ENCODE measurements around the gene DDX47.
"Not testable (repeated sequence)": the region's sequence is repeated elsewhere in the genome, so short reads cannot be mapped to it uniquely, and the experiment has no call there.

DDX47 gene

GRCh38 chr12:12800406-12801180, 12.6 kb upstream of the DDX47 start:
- no peak for DNase-seq (ENCODE audit: extremely low spot score)
- ChIA-PET CTCF (interaction anchor here (1.0 to 7.1 kb wide), 3 partner anchors 12 to 13 kb away, joined by 3 to 70 read pairs (median 5); partner anchors contain the start of gene DDX47), POLR2A (interaction anchor here (0.7 kb wide), 1 partner anchor 91 kb away, joined by 3 read pairs; the partner anchor contains the start of gene GPRC5A)

DNA sequence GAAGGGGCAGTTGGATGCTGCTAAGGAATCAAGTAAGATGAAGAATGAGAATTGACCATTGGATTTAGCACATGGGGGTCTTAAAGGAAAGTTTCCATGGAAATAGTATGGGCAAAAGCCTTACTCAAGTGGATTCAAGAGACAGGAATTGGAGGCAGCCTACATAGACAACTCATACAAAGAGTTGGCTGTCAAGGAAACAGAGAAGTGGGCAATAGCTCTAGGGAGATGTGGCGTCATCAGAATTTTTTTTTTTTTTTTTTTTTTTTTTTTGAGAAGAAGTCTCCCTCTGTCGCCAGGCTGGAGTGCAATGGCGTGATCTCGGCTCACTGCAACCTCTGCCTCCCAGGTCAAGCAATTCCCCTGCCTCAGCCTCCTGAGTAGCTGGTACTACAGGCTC, 11.5 kb upstream of the DDX47 start:
- POLR2A ChIA-PET; DNase-seq (ENCODE audit: extremely low spot score): not testable (repeated sequence)
- CTCF ChIA-PET: interaction anchor here (1.0 to 7.1 kb wide), 4 partner anchors 9 to 13 kb away, joined by 3 to 70 read pairs (median 8); partner anchors contain the start of gene DDX47

More at GRCh38 chr12:12800406-12801180, 12.6 kb upstream of the DDX47 start:
- no peak for TF ChIP-seq CTCF (IDR thresholded peaks at IDR 0.05; ENCODE audit: control extremely low read depth, extremely low read depth, low read depth, missing control alignments)

GRCh38 chr12:12803186-12803585, 10.0 kb upstream of the DDX47 start:
- no peak for TF ChIP-seq CTCF (IDR thresholded peaks at IDR 0.05; ENCODE audit: control extremely low read depth, extremely low read depth, low read depth, missing control alignments)
- ChIA-PET CTCF (interaction anchor here (0.8 to 7.1 kb wide), 5 partner anchors 10 to 66 kb away, joined by 3 to 70 read pairs (median 10); partner anchors contain the start of gene DDX47), POLR2A (no interaction called here)
- DNase-seq (ENCODE audit: extremely low spot score): peak; percentile 68

DNA sequence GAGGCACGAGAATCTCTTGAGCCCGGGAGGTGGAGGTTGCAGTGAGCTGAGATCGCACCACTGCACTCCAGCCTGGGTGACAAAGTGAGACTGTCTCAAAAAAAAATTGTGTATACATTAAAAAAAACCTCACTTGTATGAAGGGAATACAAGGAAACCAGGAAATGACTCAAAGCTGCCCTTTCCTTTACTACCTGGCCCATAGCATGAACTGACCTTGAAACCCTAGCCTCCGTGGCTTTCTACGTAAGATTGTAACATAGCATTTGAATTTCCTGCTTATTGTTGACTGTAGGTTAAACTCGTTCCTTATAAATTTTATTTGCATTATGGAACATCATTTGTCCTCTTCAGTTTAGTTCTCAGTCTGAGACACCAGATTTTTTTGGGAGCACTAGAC, 9.1 kb upstream of the DDX47 start:
- no peak for DNase-seq (ENCODE audit: extremely low spot score)
- TF ChIP-seq CTCF (IDR thresholded peaks at IDR 0.05; ENCODE audit: control extremely low read depth, extremely low read depth, low read depth, missing control alignments): no peak
- POLR2A ChIA-PET: no interaction called here
- CTCF ChIA-PET: interaction anchor here (2.4 to 7.1 kb wide), 4 partner anchors 10 to 17 kb away, joined by 5 to 70 read pairs (median 24); partner anchors contain the start of gene DDX47

GRCh38 chr12:12804432-12804886, 8.7 kb upstream of the DDX47 start:
- no peak for DNase-seq (ENCODE audit: extremely low spot score)
- ChIA-PET POLR2A (no interaction called here), CTCF (interaction anchor here (2.4 to 7.1 kb wide), 5 partner anchors 9 to 17 kb away, joined by 5 to 70 read pairs (median 10); partner anchors contain the start of gene DDX47)
- TF ChIP-seq CTCF (IDR thresholded peaks at IDR 0.05; ENCODE audit: control extremely low read depth, extremely low read depth, low read depth, missing control alignments): no peak

DNA sequence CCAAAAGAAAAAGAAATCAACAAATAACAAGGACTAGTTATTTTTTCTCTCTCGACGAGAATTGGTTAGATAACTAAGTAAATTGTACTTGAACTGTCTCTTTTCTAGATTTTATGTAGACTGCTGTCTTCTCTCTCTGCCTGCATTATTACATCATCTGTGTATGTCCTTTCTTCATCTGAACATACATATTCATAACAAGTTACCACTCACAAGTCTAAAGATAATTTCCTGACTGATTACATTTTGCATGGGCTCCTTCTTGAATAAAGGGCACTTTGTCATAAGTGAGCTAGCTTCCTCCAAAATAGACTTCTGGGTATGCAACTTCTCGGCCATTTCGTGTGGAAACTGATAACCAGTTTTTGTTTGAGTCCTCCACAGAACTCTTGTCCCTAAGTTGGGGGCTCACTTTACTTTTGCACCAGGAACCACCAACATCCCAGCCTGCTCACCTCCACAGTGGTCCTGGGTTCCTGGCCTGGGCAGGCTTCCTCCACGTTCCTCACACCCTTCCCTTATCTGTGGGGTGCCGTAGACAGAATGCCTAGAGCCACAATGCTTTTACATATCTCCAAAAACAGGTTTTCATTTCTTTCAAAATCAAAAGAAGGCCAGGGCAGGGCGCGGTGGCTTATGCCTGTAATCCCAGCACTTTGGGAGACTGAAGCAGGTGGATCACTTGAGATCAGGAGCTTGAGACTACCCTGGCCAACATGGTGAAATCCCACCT, 6.2 kb upstream of the DDX47 start:
- DNase-seq (ENCODE audit: extremely low spot score): no peak
- TF ChIP-seq CTCF (IDR thresholded peaks at IDR 0.05; ENCODE audit: control extremely low read depth, extremely low read depth, low read depth, missing control alignments): no peak
- ChIA-PET POLR2A (no interaction called here), CTCF (interaction anchor here (1.4 to 2.4 kb wide), 2 partner anchors 14 to 19 kb away, joined by 3 to 8 read pairs; no protein-coding TSS in a partner anchor)

DNA sequence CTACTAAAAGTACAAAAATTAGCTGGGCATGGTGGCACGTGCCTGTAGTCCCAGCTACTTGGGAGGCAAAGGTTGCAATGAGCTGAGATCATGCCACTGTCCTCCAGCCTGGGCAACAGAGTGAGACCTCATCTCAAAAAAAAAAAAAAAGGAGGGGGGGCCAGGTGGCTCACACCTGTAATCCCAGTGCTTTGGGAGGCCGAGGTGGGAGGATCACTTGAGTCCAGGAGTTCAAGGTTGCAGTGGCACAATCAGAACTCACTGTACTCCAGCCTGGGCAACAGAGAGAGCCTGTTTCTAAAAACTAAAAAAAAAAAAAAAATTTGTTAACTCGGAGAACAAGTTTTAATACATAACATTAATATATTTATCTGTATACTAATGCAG, 5.6 kb upstream of the DDX47 start:
- CTCF ChIA-PET: interaction anchor here (1.4 kb wide), 1 partner anchor 19 kb away, joined by 3 read pairs; no protein-coding TSS in a partner anchor

More for the DNA sequence above, 5.6 kb upstream of the DDX47 start:
- POLR2A ChIA-PET; DNase-seq (ENCODE audit: extremely low spot score): not testable (repeated sequence)

Data from GM10248 (cell line).